H1 (cell line): ENCODE data around the gene RAB40A. TPM values are rescaled to one million over a fixed set of nuclear protein-coding genes. Genes with fewer than 3 reads are reported as not detected.

ENCODE experiments used
- CTCF ChIA-PET: fragments of 300-600 bp; sonication (Branson Sonifier 250); formaldehyde crosslinking; loops from one replicate; lab custom pipeline; 2021; ENCODE audit not compliant: partially characterized antibody; lab: Charles Lee
- POLR2A ChIA-PET: fragments of 300-600 bp; sonication (Branson Sonifier 250); formaldehyde crosslinking; loops from one replicate; lab custom pipeline; 2021; ENCODE audit warnings: inconsistent platforms; ENCODE audit not compliant: partially characterized antibody; lab: Charles Lee
- DNase-seq, 2 experiments: peaks; one replicate each; pipeline versions ENCODE4 v3.0.0 to v3.0.0-alpha.2; 2010 to 2022; ENCODE audit warnings: low spot score in 2 of 2, low read depth in 1 of 2, mixed read lengths in 1 of 2
- FAIRE-seq: peaks from 2 replicates; lab custom pipeline; 2011; peaks lifted over from hg19 to GRCh38; lab: Jason Lieb, UNC
- H2AFZ ChIP-seq: 2 replicates; pipeline ENCODE4 v1.8.1; 2012; ENCODE audit warnings: low read length, inconsistent platforms
- H2AK5ac ChIP-seq: 2 replicates; pipeline ENCODE4 v1.6.1; 2013; ENCODE audit warnings: low read depth, low read length
- H2BK120ac ChIP-seq: replicated peaks from 2 replicates; pipeline ENCODE3; 2013; ENCODE audit warnings: low read depth, low read length, inconsistent platforms
- H2BK12ac ChIP-seq: 2 replicates; pipeline ENCODE4 v1.6.1; 2013; ENCODE audit warnings: low read depth, low read length
- H2BK15ac ChIP-seq: 2 replicates; pipeline ENCODE4 v1.6.1; 2013; ENCODE audit warnings: low read length
- H2BK20ac ChIP-seq: 2 replicates; pipeline ENCODE4 v1.6.1; 2013; ENCODE audit warnings: low read length
- H2BK5ac ChIP-seq: 2 replicates; pipeline ENCODE4 v1.6.1; 2013; ENCODE audit warnings: low read depth, low read length
- H3K14ac ChIP-seq: 2 replicates; pipeline ENCODE4 v1.6.1; 2013; ENCODE audit warnings: inconsistent platforms; ENCODE audit not compliant: insufficient read length
- H3K18ac ChIP-seq: 2 replicates; pipeline ENCODE4 v1.6.1; 2013; ENCODE audit warnings: low read length; ENCODE audit errors: extremely low read depth
- H3K23ac ChIP-seq: 2 replicates; pipeline ENCODE4 v1.6.1; 2013; ENCODE audit warnings: inconsistent platforms; ENCODE audit not compliant: insufficient read length
- H3K23me2 ChIP-seq: 2 replicates; pipeline ENCODE4 v1.6.1; 2013; ENCODE audit warnings: low read depth, low read length
- H3K27ac ChIP-seq: 2 replicates; pipeline ENCODE4 v1.6.1; 2011; ENCODE audit warnings: low read depth, low read length, inconsistent platforms
- H3K27me3 ChIP-seq, 4 experiments: replicated peaks in 1 of 4; 1 replicate in 1 of 4; 2 replicates in 3 of 4; pipeline versions ENCODE4 v1.6.1 to v1.8.1; 2011 to 2013; ENCODE audit warnings: low read length in 3 of 4, mild to moderate bottlenecking in 3 of 4, inconsistent platforms in 2 of 4, mixed read lengths in 2 of 4, moderate library complexity in 1 of 4; ENCODE audit not compliant: control insufficient read depth in 3 of 4, insufficient read depth in 3 of 4; ENCODE audit errors: extremely low read depth in 1 of 4
- H3K36me3 ChIP-seq, 4 experiments: 2 replicates each; pipeline versions ENCODE4 v1.6.1 to v1.8.1; 2011 to 2013; ENCODE audit warnings: mild to moderate bottlenecking in 4 of 4, low read length in 3 of 4, moderate library complexity in 2 of 4, control low read depth in 1 of 4, inconsistent platforms in 1 of 4; ENCODE audit not compliant: insufficient read depth in 4 of 4, control insufficient read depth in 2 of 4
- H3K4ac ChIP-seq: replicated peaks from 2 replicates; pipeline ENCODE3; 2013; ENCODE audit warnings: low read length, low read depth, mixed read lengths, inconsistent platforms; ENCODE audit not compliant: insufficient read length
- H3K4me1 ChIP-seq, 4 experiments: replicated peaks in 1 of 4; 1 replicate in 1 of 4; 2 replicates in 3 of 4; pipeline versions ENCODE4 v1.6.1 to v1.8.1; 2011 to 2013; ENCODE audit warnings: low read length in 3 of 4, inconsistent platforms in 2 of 4, mixed read lengths in 1 of 4; ENCODE audit not compliant: insufficient read depth in 4 of 4, control insufficient read depth in 3 of 4
- H3K4me2 ChIP-seq, 2 experiments: 2 replicates each; pipeline versions ENCODE4 v1.6.1 to v1.8.1; 2011 to 2013; ENCODE audit warnings: low read depth in 2 of 2, low read length in 2 of 2, control low read depth in 1 of 2, inconsistent platforms in 1 of 2, mild to moderate bottlenecking in 1 of 2; ENCODE audit not compliant: insufficient read depth in 1 of 2
- H3K4me3 ChIP-seq, 4 experiments: fragments of 200-600, 300-600 bp in 1 of 4; sonication (generic), shearing (Covaris generic), sonication (Bioruptor Twin) in 1 of 4; 2 replicates each; pipeline versions ENCODE4 v1.5.1 to v1.8.1; 2011 to 2016; ENCODE audit warnings: low read length in 4 of 4, low read depth in 3 of 4, control low read depth in 2 of 4, inconsistent platforms in 2 of 4, mild to moderate bottlenecking in 2 of 4, mixed read lengths in 1 of 4, moderate library complexity in 1 of 4; ENCODE audit not compliant: insufficient read depth in 2 of 4; ENCODE audit errors: extremely low read depth in 1 of 4
- H3K56ac ChIP-seq: replicated peaks from 2 replicates; pipeline ENCODE3; 2013; ENCODE audit warnings: low read depth, mild to moderate bottlenecking, mixed read lengths, low read length, inconsistent platforms; ENCODE audit not compliant: insufficient read length
- H3K79me1 ChIP-seq: 2 replicates; pipeline ENCODE4 v1.6.1; 2013; ENCODE audit warnings: low read depth, low read length, control low read depth
- H3K79me2 ChIP-seq, 2 experiments: 2 replicates each; pipeline versions ENCODE4 v1.6.1 to v1.8.1; 2012 to 2013; ENCODE audit warnings: low read length in 2 of 2, mild to moderate bottlenecking in 2 of 2, inconsistent platforms in 1 of 2; ENCODE audit not compliant: insufficient read depth in 2 of 2, control insufficient read depth in 1 of 2
- H3K9ac ChIP-seq, 4 experiments: replicated peaks in 1 of 4; 1 replicate in 1 of 4; 2 replicates in 3 of 4; pipeline versions ENCODE4 v1.6.1 to v1.8.1; 2011 to 2013; ENCODE audit warnings: low read depth in 3 of 4, low read length in 3 of 4, control low read depth in 2 of 4, mild to moderate bottlenecking in 2 of 4, moderate library complexity in 2 of 4, inconsistent platforms in 1 of 4; ENCODE audit errors: extremely low read depth in 1 of 4
- H3K9me3 ChIP-seq, 2 experiments: 2 replicates each; pipeline versions ENCODE4 v1.6.1 to v1.8.1; 2012 to 2013; ENCODE audit warnings: mild to moderate bottlenecking in 2 of 2, moderate library complexity in 2 of 2, control low read depth in 1 of 2, inconsistent platforms in 1 of 2, low read depth in 1 of 2, low read length in 1 of 2, mixed read lengths in 1 of 2; ENCODE audit not compliant: insufficient read depth in 2 of 2
- H4K20me1 ChIP-seq, 2 experiments: replicated peaks in 1 of 2; 2 replicates each; pipeline versions ENCODE3 to v1.8.1; 2011 to 2013; ENCODE audit warnings: inconsistent platforms in 2 of 2, low read length in 2 of 2, mild to moderate bottlenecking in 1 of 2; ENCODE audit not compliant: insufficient read depth in 2 of 2, control insufficient read depth in 1 of 2
- H4K5ac ChIP-seq: 2 replicates; pipeline ENCODE4 v1.6.1; 2013; ENCODE audit warnings: low read length, low read depth, mixed read lengths, inconsistent platforms; ENCODE audit not compliant: insufficient read length
- H4K8ac ChIP-seq: 2 replicates; pipeline ENCODE4 v1.8.0; 2013; ENCODE audit warnings: mild to moderate bottlenecking, moderate library complexity, low read length, inconsistent platforms; ENCODE audit not compliant: insufficient read depth; ENCODE audit errors: extremely low read depth
- H4K91ac ChIP-seq: replicated peaks from 2 replicates; pipeline ENCODE3; 2013; ENCODE audit warnings: low read length, mixed read lengths, inconsistent platforms; ENCODE audit not compliant: insufficient read length
- EP300 ChIP-seq, 2 experiments: IDR thresholded peaks; 1 replicate in 1 of 2; 2 replicates in 1 of 2; pipeline ENCODE4 v1.6.1; 2011 to 2012; ENCODE audit warnings: low read depth in 2 of 2, low read length in 2 of 2, mild to moderate bottlenecking in 2 of 2, borderline replicate concordance in 1 of 2, inconsistent platforms in 1 of 2, moderate library complexity in 1 of 2
- JUN ChIP-seq: IDR thresholded peaks from 2 replicates; pipeline ENCODE4 v1.6.1; 2011; ENCODE audit warnings: low read depth, mild to moderate bottlenecking, improper control_type of control experiment, low read length
- POLR2A ChIP-seq, 2 experiments: IDR thresholded peaks; 1 replicate in 1 of 2; 2 replicates in 1 of 2; pipeline ENCODE4 v1.6.1; 2011; ENCODE audit warnings: low read depth in 2 of 2, low read length in 2 of 2, mild to moderate bottlenecking in 2 of 2; ENCODE audit errors: control extremely low read depth in 1 of 2
- RAD21 ChIP-seq, 2 experiments: IDR thresholded peaks in 1 of 2; conservative IDR thresholded peaks in 1 of 2; 2 replicates each; pipeline ENCODE4 v1.6.1; 2011; ENCODE audit warnings: low read depth in 2 of 2, low read length in 2 of 2, improper control_type of control experiment in 1 of 2, inconsistent platforms in 1 of 2, mild to moderate bottlenecking in 1 of 2, moderate library complexity in 1 of 2
- TBP ChIP-seq: IDR thresholded peaks from 2 replicates; pipeline ENCODE4 v1.6.1; 2011; ENCODE audit warnings: low read depth, low read length, improper control_type of control experiment
- WGBS, 2 experiments: shearing (Covaris generic) in 1 of 2; methylation state at CpG; one replicate each; pipeline versions ENCODE4 v1.1.6 to v1.1.7; 2013 to 2015; ENCODE audit warnings: low lambda C conversion rate in 2 of 2, mixed read lengths in 2 of 2, inconsistent platforms in 1 of 2, low coverage in 1 of 2, missing lambda C conversion rate in 1 of 2; ENCODE audit not compliant: insufficient replicate concordance in 2 of 2, insufficient coverage in 1 of 2, insufficient read length in 1 of 2; ENCODE audit errors: extremely low coverage in 1 of 2, missing lambda C conversion rate in 1 of 2; 5-methylcytosine and 5-hydroxymethylcytosine counted together
- long read RNA-seq, 2 experiments: library from RNA in 1 of 2; library from capped mRNA in 1 of 2; stranded (forward); transcript quantifications; one replicate each; pipeline ENCODE4 v2.0.0, GENCODE V29; 2021; ENCODE audit warnings: inconsistent platforms in 1 of 2
- polyA minus RNA-seq, 3 experiments: library from RNA; depleted of rRNA, polyadenylated mRNA; stranded (reverse); fragments of >200 nt; gene quantifications; 1 replicate in 2 of 3; 2 replicates in 1 of 3; pipeline ENCODE4 v1.2.3, GENCODE V29; 2011
- polyA plus RNA-seq, 7 experiments: library from polyadenylated mRNA; depleted of rRNA in 3 of 7; stranded (reverse) in 5 of 7; unstranded in 2 of 7; fragments of >200 nt in 5 of 7; fragments of 200-250 nt in 2 of 7; gene quantifications; 1 replicate in 5 of 7; 2 replicates in 1 of 7; 4 replicates in 1 of 7; pipeline versions ENCODE4 v1.2.1 to v1.2.3, GENCODE V29; 2011 to 2013; ENCODE audit warnings: missing spikeins in 2 of 7, mixed read lengths in 2 of 7
- total RNA-seq: library from RNA; stranded (reverse); fragmentation: NEBNext Ultra II Directional; extraction: Animal tissue kit (Norgen Biotek cat#: 25700); gene quantifications from 2 replicates; pipeline ENCODE4 v1.2.1, GENCODE V29; 2021
- TF ChIP-seq, protein P1 (sequence below): IDR thresholded peaks from 2 replicates; pipeline ENCODE4 v1.6.1; 2012; ENCODE audit warnings: low read length, inconsistent platforms
- TF ChIP-seq, protein P2 (sequence below): IDR thresholded peaks from 2 replicates; pipeline ENCODE4 v1.6.1; 2011; ENCODE audit warnings: low read length, improper control_type of control experiment

Gene RAB40A, protein sequence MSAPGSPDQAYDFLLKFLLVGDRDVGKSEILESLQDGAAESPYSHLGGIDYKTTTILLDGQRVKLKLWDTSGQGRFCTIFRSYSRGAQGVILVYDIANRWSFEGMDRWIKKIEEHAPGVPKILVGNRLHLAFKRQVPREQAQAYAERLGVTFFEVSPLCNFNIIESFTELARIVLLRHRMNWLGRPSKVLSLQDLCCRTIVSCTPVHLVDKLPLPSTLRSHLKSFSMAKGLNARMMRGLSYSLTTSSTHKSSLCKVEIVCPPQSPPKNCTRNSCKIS
- total RNA-seq (0.09 and 0.17 TPM in 2 replicates), polyA plus RNA-seq (2011; rRNA removed) (0.21 and 0.28 TPM in 2 replicates), polyA minus RNA-seq (2011; rRNA and poly(A)+ RNA removed) (0.07 and 0.19 TPM in 2 replicates)
- 0.30 TPM for polyA plus RNA-seq (2011; cell fraction: cytosol; rRNA removed)
- 1.4 TPM for polyA plus RNA-seq (2011; cell fraction: nucleus; rRNA removed)
- 0.97 to 1.8 TPM (median 1.5 TPM) in 4 replicates for polyA plus RNA-seq (2012, experiment 1 of 2)
- polyA plus RNA-seq (2012, experiment 2 of 2), result 0.20 TPM
- polyA plus RNA-seq (2013, experiment 1 of 2), result 0.08 TPM
- 0.07 TPM for polyA plus RNA-seq (2013, experiment 2 of 2)
- not detected for polyA minus RNA-seq (2011; cell fraction: cytosol; rRNA and poly(A)+ RNA removed)
- 0.60 TPM for polyA minus RNA-seq (2011; cell fraction: nucleus; rRNA and poly(A)+ RNA removed)
- long read RNA-seq, experiment 1, result 0 reads
- long read RNA-seq, experiment 2, partial matches to known transcripts, result 0 of 1 reads
- long read RNA-seq, experiment 2, other reads (novel, unspliced or antisense), result 1 of 1 reads

DNA sequence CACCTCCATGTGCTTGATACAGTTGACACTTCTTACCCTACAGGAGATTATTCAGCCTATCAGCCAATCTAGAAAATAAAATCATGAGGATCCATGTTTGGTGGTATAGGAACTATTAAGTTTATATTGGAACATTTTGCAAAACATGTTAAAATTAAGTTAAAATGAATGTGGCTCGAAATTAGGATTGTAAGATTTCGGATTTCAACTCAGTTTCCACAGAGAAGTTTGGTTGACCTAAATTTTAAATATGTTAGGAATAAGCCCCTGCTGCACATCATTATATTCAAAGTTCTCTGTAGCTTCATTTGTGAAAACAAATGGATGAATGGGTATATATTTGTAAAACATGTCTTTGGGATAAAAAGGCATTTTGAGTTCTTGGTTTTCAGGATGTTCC is at the start of gene RAB40A:
Gene RAB40A, minus strand, starts transcription at position 101 of the 400 bp plus-strand sequence. CDS start 18,733 bp downstream, outside the sequence.
- Histone ChIP-seq H4K5ac (no peak within 1 kb of the TSS), H2AFZ (no peak within 1 kb of the TSS), H3K27me3 (no peaks in the 10 kb centered on the region), H3K4me2 (no peak within 1 kb of the TSS), H4K20me1 (no peaks in the 10 kb centered on the region), H3K79me1 (no peaks in the 10 kb centered on the region), H3K27ac (no peak within 1 kb of the TSS), H3K14ac (no peak within 1 kb of the TSS), H3K4ac (no peak within 1 kb of the TSS), H2BK15ac (no peak within 1 kb of the TSS), H3K9ac (no peak within 1 kb of the TSS), H3K9me3 (no peaks in the 10 kb centered on the region), H2BK20ac (no peak within 1 kb of the TSS), H4K8ac (no peak within 1 kb of the TSS), H2AK5ac (no peak within 1 kb of the TSS), H2BK5ac (no peak within 1 kb of the TSS), H2BK12ac (no peak within 1 kb of the TSS), H3K79me2 (no peaks in the 10 kb centered on the region), H3K18ac (no peak within 1 kb of the TSS), H3K4me1 (no peaks in the 10 kb centered on the region), H3K36me3 (no peaks in the 10 kb centered on the region), H4K91ac (no peak within 1 kb of the TSS), H2BK120ac (no peak within 1 kb of the TSS), H3K23me2 (no peaks in the 10 kb centered on the region), H3K4me3 (no peak within 1 kb of the TSS), H3K23ac (no peak within 1 kb of the TSS), H3K56ac (no peak within 1 kb of the TSS)
- WGBS, 2 experiments, result 100% methylated on average over 2 of the region's 2 CpGs; no CpG with 5 or more reads in 1 of the 2 experiments
- CTCF ChIA-PET, result interaction anchor here (1.7 kb wide), 1 partner anchor 98 kb away, joined by 3 read pairs; no protein-coding TSS in a partner anchor
- DNase-seq (no peak), FAIRE-seq (no peak)
- POLR2A ChIA-PET, result interaction anchor here (0.9 kb wide), 1 partner anchor 286 kb away, joined by 3 read pairs; no protein-coding TSS in a partner anchor
- TF ChIP-seq, protein P1, sequence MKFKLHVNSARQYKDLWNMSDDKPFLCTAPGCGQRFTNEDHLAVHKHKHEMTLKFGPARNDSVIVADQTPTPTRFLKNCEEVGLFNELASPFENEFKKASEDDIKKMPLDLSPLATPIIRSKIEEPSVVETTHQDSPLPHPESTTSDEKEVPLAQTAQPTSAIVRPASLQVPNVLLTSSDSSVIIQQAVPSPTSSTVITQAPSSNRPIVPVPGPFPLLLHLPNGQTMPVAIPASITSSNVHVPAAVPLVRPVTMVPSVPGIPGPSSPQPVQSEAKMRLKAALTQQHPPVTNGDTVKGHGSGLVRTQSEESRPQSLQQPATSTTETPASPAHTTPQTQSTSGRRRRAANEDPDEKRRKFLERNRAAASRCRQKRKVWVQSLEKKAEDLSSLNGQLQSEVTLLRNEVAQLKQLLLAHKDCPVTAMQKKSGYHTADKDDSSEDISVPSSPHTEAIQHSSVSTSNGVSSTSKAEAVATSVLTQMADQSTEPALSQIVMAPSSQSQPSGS, result no peak
- TF ChIP-seq TBP (no peak), POLR2A (IDR thresholded peaks at IDR 0.05; ENCODE audit: control extremely low read depth in 1 of 2, low read depth in 2 of 2, low read length in 2 of 2) (no peak), EP300 (IDR thresholded peaks at IDR 0.05; ENCODE audit: borderline replicate concordance in 1 of 2, low read depth in 2 of 2, low read length in 2 of 2) (no peak), RAD21 (IDR thresholded peaks at IDR 0.05 in 1 of 2, conservative IDR thresholded peaks at IDR 0.05 in 1 of 2; ENCODE audit: low read depth in 2 of 2, low read length in 2 of 2) (no peak), JUN (no peak)
- TF ChIP-seq, protein P2, sequence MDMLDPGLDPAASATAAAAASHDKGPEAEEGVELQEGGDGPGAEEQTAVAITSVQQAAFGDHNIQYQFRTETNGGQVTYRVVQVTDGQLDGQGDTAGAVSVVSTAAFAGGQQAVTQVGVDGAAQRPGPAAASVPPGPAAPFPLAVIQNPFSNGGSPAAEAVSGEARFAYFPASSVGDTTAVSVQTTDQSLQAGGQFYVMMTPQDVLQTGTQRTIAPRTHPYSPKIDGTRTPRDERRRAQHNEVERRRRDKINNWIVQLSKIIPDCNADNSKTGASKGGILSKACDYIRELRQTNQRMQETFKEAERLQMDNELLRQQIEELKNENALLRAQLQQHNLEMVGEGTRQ, result no peak
